Urothelium cell line (cell line): ENCODE measurements around the gene PAMR1.

Source experiments
- DNase-seq: peaks from one replicate; pipeline ENCODE4 v3.0.0; 2011; ENCODE audit warnings: low spot score, mixed read lengths
- FAIRE-seq: peaks from 2 replicates; lab custom pipeline; 2011; peaks lifted over from hg19 to GRCh38; lab: Jason Lieb, UNC

Gene PAMR1

DNA sequence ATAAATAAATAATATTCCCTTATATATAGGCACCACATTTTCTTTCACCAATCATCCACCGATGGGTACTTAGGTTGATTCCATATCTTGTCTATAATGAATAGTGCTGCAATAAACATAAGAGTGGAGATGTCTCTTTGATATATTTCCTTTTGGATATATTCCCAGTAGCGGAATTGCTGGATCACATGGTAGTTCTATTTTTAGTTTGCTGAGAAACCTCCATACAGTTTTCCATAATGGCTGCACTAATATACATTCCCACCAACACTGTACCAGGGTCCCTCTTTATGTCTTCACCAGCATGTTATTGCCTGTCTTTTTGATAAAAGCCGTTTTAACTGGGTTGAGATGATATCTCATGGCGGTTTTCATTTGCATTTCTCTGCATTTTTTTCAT lies 23.6 kb downstream of the PAMR1 start:
- no peak for FAIRE-seq

GRCh38 chr11:35500744-35501143 lies 24.7 kb downstream of the PAMR1 start:
- DNase-seq (no peak), FAIRE-seq (no peak)

More for the DNA sequence above, 23.6 kb downstream of the PAMR1 start:
- DNase-seq: no peak

- FAIRE-seq (no peak), DNase-seq (no peak)
These were observed 29.0 kb downstream of the PAMR1 start for GRCh38 chr11:35496416-35496815.

GRCh38 chr11:35494957-35495490 lies 30.4 kb downstream of the PAMR1 start:
- DNase-seq (no peak), FAIRE-seq (no peak)

GRCh38 chr11:35491231-35491871 lies 34.1 kb downstream of the PAMR1 start:
- FAIRE-seq: no peak
- DNase-seq: peak; percentile 48

GRCh38 chr11:35488117-35488516 lies 37.3 kb downstream of the PAMR1 start:
- no peak for DNase-seq
- no peak for FAIRE-seq

GRCh38 chr11:35487532-35488078 lies 37.8 kb downstream of the PAMR1 start:
- DNase-seq (no peak), FAIRE-seq (no peak)

DNA sequence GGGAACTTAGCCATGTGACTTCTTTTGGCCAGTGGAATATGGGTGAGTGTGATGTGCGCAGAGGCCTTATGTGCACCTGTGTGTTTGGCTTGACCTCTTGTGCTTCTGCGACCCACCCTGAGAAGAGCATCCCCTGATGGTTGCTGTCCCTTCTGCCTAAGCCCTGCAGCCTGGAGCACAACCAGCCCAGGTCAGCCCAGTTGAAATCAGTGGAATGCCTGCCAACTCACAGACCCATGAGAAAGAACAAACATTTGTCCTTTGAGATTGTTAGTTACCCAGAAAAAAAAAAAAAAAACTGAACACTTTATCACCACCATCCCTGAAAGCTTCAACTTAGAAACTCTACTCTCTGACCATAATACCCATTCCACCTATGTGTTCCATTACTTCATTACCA lies 38.5 kb downstream of the PAMR1 start:
- DNase-seq: no peak
- no peak for FAIRE-seq

DNA sequence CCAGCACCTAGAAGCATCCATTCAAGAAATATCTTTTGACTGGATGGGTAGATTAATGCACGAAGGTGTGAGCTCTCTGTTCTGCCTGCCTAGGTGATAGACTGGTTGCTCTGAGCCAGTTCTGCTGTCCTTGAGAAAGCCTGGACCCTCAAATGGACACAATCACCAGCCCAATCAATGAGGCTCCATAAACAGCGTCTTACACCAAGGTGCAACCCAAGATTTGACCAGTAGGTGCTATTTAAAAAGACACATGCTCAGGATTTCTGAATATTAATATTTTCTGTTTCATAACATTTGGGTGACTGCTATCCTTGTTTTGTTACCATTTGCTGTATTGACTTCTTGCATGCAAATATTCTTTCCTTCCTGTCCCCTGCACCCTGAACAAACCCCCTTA lies 39.0 kb downstream of the PAMR1 start:
- no peak for FAIRE-seq
- DNase-seq: no peak

DNA sequence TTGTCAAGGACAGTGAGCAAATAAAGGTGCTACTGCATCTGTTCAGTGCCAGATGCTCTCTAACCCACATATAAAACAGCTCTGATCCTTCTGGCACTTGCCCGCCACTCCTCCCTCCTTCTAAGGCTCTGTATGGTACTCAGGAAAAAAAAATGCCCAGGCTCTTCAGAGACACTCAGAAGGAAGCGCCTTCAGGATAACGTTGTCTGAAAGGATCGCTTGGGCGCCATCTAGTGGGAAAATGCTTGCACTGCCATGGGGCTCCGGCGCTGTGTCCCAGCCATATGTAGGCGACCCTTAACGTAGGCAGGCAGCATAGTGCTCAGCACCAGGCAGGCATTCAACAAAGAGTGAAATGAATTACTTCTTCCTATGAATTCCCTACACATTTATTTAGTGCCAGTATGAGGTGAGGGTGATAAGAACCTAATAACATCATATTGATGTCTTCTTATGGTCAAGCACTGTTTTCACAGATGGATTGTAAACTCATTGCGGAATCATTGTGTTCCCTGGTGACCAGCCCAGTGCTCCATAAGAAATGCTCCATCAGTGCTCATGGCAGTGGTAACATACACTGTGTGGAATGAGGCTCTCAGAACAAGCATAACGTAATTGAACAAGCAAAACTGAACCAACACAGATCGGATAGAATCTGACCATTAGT lies 39.6 kb downstream of the PAMR1 start:
- FAIRE-seq (no peak), DNase-seq (peak; percentile 82)

GRCh38 chr11:35484435-35484834 lies 41.0 kb downstream of the PAMR1 start:
- DNase-seq: no peak
- FAIRE-seq: no peak

GRCh38 chr11:35483131-35483820 lies 42.1 kb downstream of the PAMR1 start:
- FAIRE-seq: no peak
- DNase-seq: no peak

- FAIRE-seq (no peak), DNase-seq (no peak)
These were observed 45.7 kb downstream of the PAMR1 start for GRCh38 chr11:35479731-35480130.

DNA sequence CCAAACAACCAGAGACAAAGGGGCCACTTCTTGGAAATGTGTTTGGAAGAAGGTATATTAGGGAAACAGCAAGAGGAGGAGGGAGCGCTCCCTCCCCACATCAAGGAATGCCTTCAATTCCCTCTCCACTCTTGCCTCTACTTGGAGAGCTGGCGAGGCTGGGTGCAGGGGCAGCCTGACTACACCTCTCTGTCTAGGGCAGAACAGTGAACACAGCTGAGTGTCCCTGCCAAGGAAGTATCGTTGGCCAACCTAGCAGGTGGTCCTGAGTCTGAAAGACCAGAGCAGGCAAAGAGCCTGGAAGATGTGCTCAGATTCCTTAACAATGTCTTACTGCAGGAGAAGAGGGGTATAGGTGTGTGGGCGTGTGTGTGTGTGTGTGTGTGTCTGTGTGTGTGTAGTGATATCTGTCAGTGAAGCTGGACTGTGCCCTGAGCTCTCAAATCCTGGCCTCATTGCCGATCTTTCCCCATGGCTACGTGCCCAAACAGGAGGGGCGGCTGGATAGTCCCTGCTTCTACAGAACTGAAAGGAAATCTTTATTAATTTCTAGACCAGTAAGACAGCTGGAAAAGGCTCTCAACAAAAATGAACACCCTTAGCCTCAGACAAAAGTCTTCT lies 46.8 kb downstream of the PAMR1 start:
- FAIRE-seq (no peak), DNase-seq (no peak)

DNA sequence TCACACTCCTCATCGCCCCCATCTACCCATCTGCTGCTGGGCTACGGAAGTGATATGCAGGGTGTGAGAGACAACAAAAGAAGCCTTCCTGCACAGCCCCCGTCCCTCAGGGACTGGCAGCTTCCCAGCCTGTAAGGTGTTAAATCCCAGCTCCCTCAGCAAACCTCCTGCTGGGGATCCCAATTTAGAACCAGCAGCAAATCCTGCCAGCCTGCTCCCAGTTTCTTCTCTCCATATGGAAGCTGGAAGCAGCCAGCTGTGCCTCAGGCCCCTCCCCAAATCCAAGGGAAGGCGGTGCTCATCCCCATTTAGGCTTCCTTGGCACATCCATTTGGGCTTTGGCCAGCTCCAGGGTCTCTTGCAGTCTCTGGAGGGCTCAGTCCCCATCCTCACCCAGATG lies 47.5 kb downstream of the PAMR1 start:
- DNase-seq: no peak
- no peak for FAIRE-seq

DNA sequence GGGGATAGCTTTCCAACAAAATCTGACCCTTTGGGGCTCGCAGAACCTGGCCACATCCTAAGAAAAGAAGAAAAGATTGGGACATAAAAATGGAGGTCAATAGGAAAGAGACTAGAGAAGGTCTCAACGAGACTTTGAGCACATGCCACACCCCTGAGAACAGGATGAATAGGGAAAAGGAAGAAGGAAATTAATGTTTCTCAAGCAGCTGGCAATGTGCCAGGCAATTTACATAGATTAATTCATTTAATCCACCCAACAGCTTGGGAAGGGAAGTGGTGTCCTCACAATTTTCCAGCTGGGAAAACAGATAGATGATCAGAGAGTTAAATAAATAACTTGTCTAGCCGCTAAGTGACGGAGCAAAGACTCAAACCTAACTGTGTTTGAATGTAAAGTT lies 50.7 kb downstream of the PAMR1 start:
- FAIRE-seq (no peak), DNase-seq (no peak)

- FAIRE-seq: no peak
- DNase-seq: no peak
These were observed 51.5 kb downstream of the PAMR1 start for GRCh38 chr11:35473795-35474374.

- DNase-seq (no peak), FAIRE-seq (no peak)
These were observed 54.8 kb downstream of the PAMR1 start for GRCh38 chr11:35470616-35471015.

GRCh38 chr11:35466058-35466457 lies 59.4 kb downstream of the PAMR1 start:
- FAIRE-seq: no peak
- no peak for DNase-seq

- no peak for DNase-seq
- FAIRE-seq: peak; percentile 13
These were observed 61.1 kb downstream of the PAMR1 start for GRCh38 chr11:35464308-35464707.

DNA sequence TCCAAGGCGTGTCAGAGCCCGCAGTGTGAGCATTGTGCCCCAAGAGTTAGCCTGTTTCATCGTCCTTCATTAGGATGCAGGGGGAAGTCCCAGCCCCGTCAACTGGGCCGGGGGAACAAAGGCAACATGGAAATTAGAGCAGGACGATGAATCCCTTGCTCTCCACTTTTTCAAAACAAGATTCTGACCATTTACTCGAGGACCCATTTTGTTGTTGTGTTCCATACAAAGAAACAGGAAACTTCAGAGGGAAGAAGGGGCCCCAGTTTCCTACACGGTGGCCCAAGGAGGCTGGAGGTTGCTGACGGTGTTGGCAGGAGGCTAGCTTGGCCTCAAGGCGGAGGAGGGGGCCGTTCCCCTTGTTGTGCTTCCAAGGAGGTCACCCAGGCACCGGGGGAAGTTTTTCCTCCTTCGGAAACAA lies 62.1 kb downstream of the PAMR1 start:
- no peak for FAIRE-seq

More for the DNA sequence above, 62.1 kb downstream of the PAMR1 start:
- DNase-seq: no peak
